Measurements from ENCODE around the gene ST8SIA1. TPM values are rescaled to one million over a fixed set of nuclear protein-coding genes. Genes with fewer than 3 reads are reported as not detected.
A peak's percentile ranks its signal among the peaks of the same experiment; 100 is the strongest.

The ST8SIA1 gene
- total and polyA plus RNA-seq, 2 of the 4 experiments (the other 2 are of a cell fraction): not detected

DNA sequence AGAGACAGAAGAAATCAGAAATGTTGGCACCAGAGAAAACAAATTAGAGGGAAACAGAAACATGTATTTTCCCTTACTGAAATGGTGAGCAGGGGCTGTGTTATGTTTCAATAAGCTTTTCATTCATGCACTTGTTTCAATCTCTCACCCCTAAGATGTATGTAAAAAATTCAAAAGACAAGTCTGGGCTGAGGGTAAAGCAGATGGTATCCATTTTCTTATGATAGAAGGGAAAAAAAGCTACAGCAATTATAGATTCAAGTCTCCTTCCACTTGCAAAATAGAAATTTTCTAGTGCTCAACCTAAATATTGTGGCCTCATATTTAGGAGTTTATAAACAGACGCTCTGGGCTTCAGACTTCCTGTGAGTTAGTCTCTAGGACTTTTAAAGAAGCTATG is 138.3 kb downstream of the ST8SIA1 start:
- H3K4ac ChIP-seq (ENCODE audit: low read depth, low read length): no peak overlapping the region
- no peaks in the 10 kb centered on the region for H3K79me1 ChIP-seq (ENCODE audit: low read depth in 1 of 2, low read length in 2 of 2)
- no TSS peak for BruUV-seq (replicated peaks)
- H3K4me1 ChIP-seq (ENCODE audit: control insufficient read depth, insufficient read depth, low read length): no peaks in the 10 kb centered on the region
- H2BK120ac ChIP-seq (ENCODE audit: low read depth, low read length): no peak overlapping the region
- ATAC-seq (ENCODE audit: low read depth) (0 out of 2 replicates have a peak, but pooled peaks have one; percentile 32), DNase-seq (no peak)
- no peaks in the 10 kb centered on the region for H3K9me1 ChIP-seq (ENCODE audit: insufficient read depth, low read length)
- no peaks in the 10 kb centered on the region for H3K9me3 ChIP-seq (ENCODE audit: control insufficient read depth, insufficient read depth, low read length)
- H2AFZ ChIP-seq (replicated peaks; ENCODE audit: low read length, poor library complexity): no peak overlapping the region
- no peak overlapping the region for H3K4me3 ChIP-seq (ENCODE audit: insufficient read depth, low read depth, low read length)
- no peaks in the 10 kb centered on the region for H4K20me1 ChIP-seq (ENCODE audit: insufficient read depth, low read length)
- H3K27ac ChIP-seq (ENCODE audit: insufficient read depth, low read length): no peak overlapping the region
- ChIA-PET POLR2A (ENCODE audit: unreplicated experiment) (no interaction called here), CTCF (interaction anchor here (0.8 to 1.1 kb wide), 3 partner anchors 9 to 140 kb away, joined by 3 to 4 read pairs (median 3); no protein-coding TSS in a partner anchor)
- no peak overlapping the region for H2AK5ac ChIP-seq (ENCODE audit: low read depth, low read length)
- H3K14ac ChIP-seq (replicated peaks; ENCODE audit: low read depth, low read length): no peak overlapping the region
- no peak overlapping the region for H2AK9ac ChIP-seq (replicated peaks; ENCODE audit: low read depth, low read length, poor library complexity)
- TF ChIP-seq BHLHE40 (IDR thresholded peaks at IDR 0.05; ENCODE audit: low read depth, low read length): no peak
- no peak for TF ChIP-seq FOS (IDR thresholded peaks at IDR 0.05; ENCODE audit: low read depth, low read length)
- TF ChIP-seq, protein P1, sequence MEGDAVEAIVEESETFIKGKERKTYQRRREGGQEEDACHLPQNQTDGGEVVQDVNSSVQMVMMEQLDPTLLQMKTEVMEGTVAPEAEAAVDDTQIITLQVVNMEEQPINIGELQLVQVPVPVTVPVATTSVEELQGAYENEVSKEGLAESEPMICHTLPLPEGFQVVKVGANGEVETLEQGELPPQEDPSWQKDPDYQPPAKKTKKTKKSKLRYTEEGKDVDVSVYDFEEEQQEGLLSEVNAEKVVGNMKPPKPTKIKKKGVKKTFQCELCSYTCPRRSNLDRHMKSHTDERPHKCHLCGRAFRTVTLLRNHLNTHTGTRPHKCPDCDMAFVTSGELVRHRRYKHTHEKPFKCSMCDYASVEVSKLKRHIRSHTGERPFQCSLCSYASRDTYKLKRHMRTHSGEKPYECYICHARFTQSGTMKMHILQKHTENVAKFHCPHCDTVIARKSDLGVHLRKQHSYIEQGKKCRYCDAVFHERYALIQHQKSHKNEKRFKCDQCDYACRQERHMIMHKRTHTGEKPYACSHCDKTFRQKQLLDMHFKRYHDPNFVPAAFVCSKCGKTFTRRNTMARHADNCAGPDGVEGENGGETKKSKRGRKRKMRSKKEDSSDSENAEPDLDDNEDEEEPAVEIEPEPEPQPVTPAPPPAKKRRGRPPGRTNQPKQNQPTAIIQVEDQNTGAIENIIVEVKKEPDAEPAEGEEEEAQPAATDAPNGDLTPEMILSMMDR (conservative IDR thresholded peaks at IDR 0.05; ENCODE audit: low read depth, low read length): no peak
- TF ChIP-seq POLR2A (IDR thresholded peaks at IDR 0.05; ENCODE audit: low read depth, low read length): no peak
- TF ChIP-seq MXI1 (IDR thresholded peaks at IDR 0.05; ENCODE audit: borderline replicate concordance, low read depth, low read length): no peak
- no peak for TF ChIP-seq RCOR1 (IDR thresholded peaks at IDR 0.05; ENCODE audit: insufficient replicate concordance, low read length)
- no peak for TF ChIP-seq CHD1 (IDR thresholded peaks at IDR 0.05; ENCODE audit: low read depth, low read length)
- TF ChIP-seq SMC3 (IDR thresholded peaks at IDR 0.05; ENCODE audit: low read depth, low read length): no peak
- TF ChIP-seq, protein P2, sequence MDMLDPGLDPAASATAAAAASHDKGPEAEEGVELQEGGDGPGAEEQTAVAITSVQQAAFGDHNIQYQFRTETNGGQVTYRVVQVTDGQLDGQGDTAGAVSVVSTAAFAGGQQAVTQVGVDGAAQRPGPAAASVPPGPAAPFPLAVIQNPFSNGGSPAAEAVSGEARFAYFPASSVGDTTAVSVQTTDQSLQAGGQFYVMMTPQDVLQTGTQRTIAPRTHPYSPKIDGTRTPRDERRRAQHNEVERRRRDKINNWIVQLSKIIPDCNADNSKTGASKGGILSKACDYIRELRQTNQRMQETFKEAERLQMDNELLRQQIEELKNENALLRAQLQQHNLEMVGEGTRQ (IDR thresholded peaks at IDR 0.05; ENCODE audit: low read depth, low read length): no peak
- TF ChIP-seq, protein P3, sequence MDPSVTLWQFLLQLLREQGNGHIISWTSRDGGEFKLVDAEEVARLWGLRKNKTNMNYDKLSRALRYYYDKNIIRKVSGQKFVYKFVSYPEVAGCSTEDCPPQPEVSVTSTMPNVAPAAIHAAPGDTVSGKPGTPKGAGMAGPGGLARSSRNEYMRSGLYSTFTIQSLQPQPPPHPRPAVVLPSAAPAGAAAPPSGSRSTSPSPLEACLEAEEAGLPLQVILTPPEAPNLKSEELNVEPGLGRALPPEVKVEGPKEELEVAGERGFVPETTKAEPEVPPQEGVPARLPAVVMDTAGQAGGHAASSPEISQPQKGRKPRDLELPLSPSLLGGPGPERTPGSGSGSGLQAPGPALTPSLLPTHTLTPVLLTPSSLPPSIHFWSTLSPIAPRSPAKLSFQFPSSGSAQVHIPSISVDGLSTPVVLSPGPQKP (IDR thresholded peaks at IDR 0.05; ENCODE audit: borderline replicate concordance, low read depth, low read length): no peak
- TF ChIP-seq MAZ (IDR thresholded peaks at IDR 0.05; ENCODE audit: borderline replicate concordance, low read depth, low read length): no peak
- no peak for TF ChIP-seq RFX5 (IDR thresholded peaks at IDR 0.05; ENCODE audit: low read depth, low read length)
- H2BK5ac ChIP-seq (ENCODE audit: low read depth, low read length, poor library complexity, severe bottlenecking): no peak overlapping the region
- no peak overlapping the region for H4K5ac ChIP-seq (ENCODE audit: low read depth, low read length)
- no peak overlapping the region for H4K8ac ChIP-seq (ENCODE audit: low read depth in 2 of 2, low read length in 2 of 2)
- in situ Hi-C loops (cut with MboI; ENCODE audit: low sequenced_read_pairs) (no loop called here), intact Hi-C loops (cut with micrococcal nuclease) (no loop called here), dilution Hi-C loops (cut with HindIII; ENCODE audit: low sequenced_read_pairs, unreplicated experiment) (no loop called here)
- H3K56ac ChIP-seq (ENCODE audit: extremely low read depth, insufficient read depth, low read length): no peak overlapping the region
- no CpG with 5 or more reads among the region's 1 CpG for WGBS, 2 experiments (ENCODE audit: extremely low coverage in 2 of 2, insufficient read length in 1 of 2)
- H4K91ac ChIP-seq (ENCODE audit: insufficient read depth, low read depth, low read length): no peak overlapping the region
- no peak overlapping the region for H2BK20ac ChIP-seq (ENCODE audit: low read depth, low read length)
- H2BK15ac ChIP-seq (ENCODE audit: low read depth, low read length): no peak overlapping the region
- no peak overlapping the region for H3K4me2 ChIP-seq (ENCODE audit: low read depth, low read length)
- no peaks in the 10 kb centered on the region for H3K36me3 ChIP-seq (ENCODE audit: control insufficient read depth, insufficient read depth, low read length)
- H3K27me3 ChIP-seq (ENCODE audit: control insufficient read depth, insufficient read depth, low read length): peaks cover 2% of the 10 kb centered on the region; the same call in 1 of the 2 replicates
- no peak overlapping the region for H3K18ac ChIP-seq (ENCODE audit: low read depth, low read length)
- H3K23ac ChIP-seq (ENCODE audit: low read depth, low read length): no peak overlapping the region
- no peak overlapping the region for H3K9ac ChIP-seq (ENCODE audit: low read depth, low read length)
